Endothelial cell (in vitro differentiated cells): ENCODE measurements around the gene JPH3. TPM values are rescaled to one million over a fixed set of nuclear protein-coding genes. Genes with fewer than 3 reads are reported as not detected.

Experiments
- DNase-seq: peaks from one replicate; pipeline ENCODE4 v3.0.0; 2021; ENCODE audit warnings: low spot score
- H3K27ac Mint-ChIP-seq: one replicate; pipeline ENCODE4 v1.8.0; 2021; ENCODE audit warnings: mixed read lengths, inconsistent platforms; ENCODE audit not compliant: unreplicated experiment
- H3K27me3 Mint-ChIP-seq: one replicate; pipeline ENCODE4 v1.8.0; 2021; ENCODE audit warnings: mild to moderate bottlenecking, moderate library complexity, mixed read lengths, inconsistent platforms; ENCODE audit not compliant: unreplicated experiment
- H3K36me3 Mint-ChIP-seq: one replicate; pipeline ENCODE4 v1.8.0; 2021; ENCODE audit warnings: mild to moderate bottlenecking, low read depth, mixed read lengths, inconsistent platforms; ENCODE audit not compliant: unreplicated experiment
- H3K4me1 Mint-ChIP-seq: one replicate; pipeline ENCODE4 v1.8.0; 2021; ENCODE audit warnings: mild to moderate bottlenecking, mixed read lengths, inconsistent platforms; ENCODE audit not compliant: unreplicated experiment
- H3K4me3 Mint-ChIP-seq: one replicate; pipeline ENCODE4 v1.8.0; 2021; ENCODE audit warnings: mild to moderate bottlenecking, mixed read lengths, inconsistent platforms; ENCODE audit not compliant: unreplicated experiment
- H3K9me3 Mint-ChIP-seq: one replicate; pipeline ENCODE4 v1.8.0; 2021; ENCODE audit warnings: mixed read lengths, inconsistent platforms; ENCODE audit not compliant: unreplicated experiment
- CTCF ChIP-seq: fragments of 200-600 bp; sonication (generic); IDR thresholded peaks from one replicate; pipeline ENCODE4 v1.5.0; 2021; ENCODE audit warnings: antibody characterized with exemption; ENCODE audit not compliant: unreplicated experiment
- total RNA-seq: library from RNA; stranded (reverse); fragmentation: NEBNext Ultra II Directional; extraction: Animal tissue kit (Norgen Biotek cat#: 25700); gene quantifications from one replicate; pipeline ENCODE4 v1.2.1, GENCODE V29; 2021; ENCODE audit not compliant: unreplicated experiment

JPH3 gene
- total RNA-seq, 1 donor from 2014 or later = 19.1 TPM

DNA sequence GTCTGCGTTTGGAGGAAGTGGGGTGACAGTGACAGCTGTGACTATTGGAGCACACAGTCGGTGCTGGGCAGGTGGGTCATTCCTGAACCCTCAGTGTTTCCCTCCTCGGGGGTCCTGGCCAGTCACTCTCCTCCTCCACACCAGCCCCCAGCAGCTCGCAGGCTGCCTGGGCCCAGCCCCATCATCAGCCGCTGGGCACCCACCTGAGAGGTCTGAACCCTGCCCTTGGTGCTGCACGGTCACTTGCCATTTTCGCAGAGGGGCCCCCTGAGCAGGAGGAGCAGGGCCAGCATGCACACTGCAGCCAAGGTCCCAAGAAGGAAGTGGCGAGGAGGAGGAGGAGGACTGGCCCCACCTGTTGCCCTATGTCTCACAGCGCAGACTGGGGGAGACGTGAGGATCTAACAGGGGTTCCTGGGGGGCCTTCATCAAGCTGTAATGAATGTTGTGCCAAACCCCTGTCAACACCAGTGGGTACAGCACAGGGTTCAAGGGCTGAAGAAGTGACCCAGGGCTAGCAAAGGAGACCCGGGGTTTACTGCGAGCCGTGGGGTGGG, 23.0 kb downstream of the JPH3 start:
- Mint-ChIP-seq H3K4me1 (peaks cover 4% of the 10 kb centered on the region), H3K4me3 (no peak overlapping the region), H3K27ac (no peak overlapping the region), H3K9me3 (no peaks in the 10 kb centered on the region), H3K36me3 (no peaks in the 10 kb centered on the region), H3K27me3 (peaks cover 4% of the 10 kb centered on the region)
- no peak for TF ChIP-seq CTCF
- DNase-seq = no peak

DNA sequence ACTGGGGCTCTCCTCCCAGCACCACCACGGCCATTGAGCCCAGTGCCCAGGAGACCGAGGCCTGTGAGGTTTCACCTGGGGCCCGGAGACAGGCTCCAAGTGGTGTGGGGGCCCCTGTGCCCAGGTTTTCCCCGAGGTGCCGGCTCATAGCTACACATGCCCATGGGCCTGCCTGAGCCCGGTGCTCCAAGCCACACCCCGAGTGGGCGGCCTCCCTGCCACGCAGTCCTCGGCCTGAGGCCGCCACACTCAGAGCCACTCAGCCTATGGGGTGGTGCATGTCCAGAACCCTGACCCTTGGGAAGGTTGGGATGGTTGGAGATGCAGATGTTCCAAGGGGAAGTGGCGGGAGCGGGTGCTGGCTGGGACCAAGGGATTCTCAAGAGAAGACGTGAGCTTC, 24.1 kb downstream of the JPH3 start:
- no peak overlapping the region for H3K4me3 Mint-ChIP-seq
- H3K9me3 Mint-ChIP-seq = peaks cover 8% of the 10 kb centered on the region
- peaks cover 3% of the 10 kb centered on the region for H3K27me3 Mint-ChIP-seq
- peaks cover 4% of the 10 kb centered on the region for H3K4me1 Mint-ChIP-seq
- no peak for DNase-seq
- H3K36me3 Mint-ChIP-seq = peaks cover 5% of the 10 kb centered on the region
- H3K27ac Mint-ChIP-seq = no peak overlapping the region
- no peak for TF ChIP-seq CTCF

GRCh38 chr16:87626905-87627304, 24.6 kb downstream of the JPH3 start:
- peaks cover 4% of the 10 kb centered on the region for H3K4me1 Mint-ChIP-seq
- H3K27ac Mint-ChIP-seq = no peak overlapping the region
- no peak for DNase-seq
- peaks cover 3% of the 10 kb centered on the region for H3K27me3 Mint-ChIP-seq
- H3K4me3 Mint-ChIP-seq = no peak overlapping the region
- TF ChIP-seq CTCF = no peak
- H3K36me3 Mint-ChIP-seq = peaks cover 5% of the 10 kb centered on the region
- H3K9me3 Mint-ChIP-seq = peaks cover 12% of the 10 kb centered on the region

- H3K9me3 Mint-ChIP-seq = peaks cover 12% of the 10 kb centered on the region
- peaks cover 3% of the 10 kb centered on the region for H3K27me3 Mint-ChIP-seq
- peaks cover 5% of the 10 kb centered on the region for H3K36me3 Mint-ChIP-seq
- no peaks in the 10 kb centered on the region for H3K4me1 Mint-ChIP-seq
- no peak overlapping the region for H3K27ac Mint-ChIP-seq
- H3K4me3 Mint-ChIP-seq = no peak overlapping the region
- no peak for TF ChIP-seq CTCF
- DNase-seq = no peak
These were observed 25.4 kb downstream of the JPH3 start for GRCh38 chr16:87627542-87628245.

DNA sequence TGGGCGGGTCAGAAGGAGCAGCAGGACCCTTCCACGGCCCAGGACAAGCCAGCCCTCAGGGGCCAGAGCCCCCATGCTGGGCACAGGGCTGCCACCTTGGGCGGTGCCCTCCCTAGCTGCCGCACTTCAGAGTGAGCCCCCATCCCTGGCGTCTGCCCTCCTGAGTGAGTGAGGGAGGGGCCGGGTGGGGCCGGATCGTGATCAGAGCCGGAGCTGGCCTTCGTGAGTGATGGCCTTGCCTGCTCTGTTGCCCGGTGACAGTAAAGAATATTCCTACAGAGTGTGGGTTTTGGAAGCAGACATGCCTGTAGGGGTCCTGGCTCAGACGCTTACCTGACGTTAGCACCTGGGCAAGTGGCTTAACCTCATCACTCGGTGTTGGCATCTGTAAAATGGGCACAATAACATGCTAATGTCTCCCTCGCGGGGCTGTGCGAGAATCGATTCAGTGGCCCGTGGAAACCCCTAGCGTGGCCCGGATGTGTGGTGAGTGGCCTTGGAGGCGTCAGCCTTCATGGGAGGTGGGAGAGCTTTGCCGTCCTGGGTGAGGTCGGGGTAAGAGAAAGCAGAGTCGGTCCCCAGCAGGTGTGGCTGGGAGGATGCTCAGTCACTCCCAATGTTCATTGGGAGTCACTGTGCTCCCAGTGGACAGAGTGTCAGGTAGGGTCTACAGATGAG, 26.1 kb downstream of the JPH3 start:
- Mint-ChIP-seq H3K9me3 (peaks cover 12% of the 10 kb centered on the region), H3K36me3 (peaks cover 5% of the 10 kb centered on the region), H3K4me3 (no peak overlapping the region), H3K27ac (no peak overlapping the region), H3K27me3 (peaks cover 2% of the 10 kb centered on the region), H3K4me1 (no peaks in the 10 kb centered on the region)
- no peak for TF ChIP-seq CTCF
- no peak for DNase-seq
